NCI-H510A treated with DMSO at 0.1 percent for 48 hours (cell line): Measurements from ENCODE around the gene TTC7B.

Experiments
- DNase-seq: peaks from one replicate; lab custom pipeline; 2025; lab: John Stamatoyannopoulos, UW

The TTC7B gene

DNA sequence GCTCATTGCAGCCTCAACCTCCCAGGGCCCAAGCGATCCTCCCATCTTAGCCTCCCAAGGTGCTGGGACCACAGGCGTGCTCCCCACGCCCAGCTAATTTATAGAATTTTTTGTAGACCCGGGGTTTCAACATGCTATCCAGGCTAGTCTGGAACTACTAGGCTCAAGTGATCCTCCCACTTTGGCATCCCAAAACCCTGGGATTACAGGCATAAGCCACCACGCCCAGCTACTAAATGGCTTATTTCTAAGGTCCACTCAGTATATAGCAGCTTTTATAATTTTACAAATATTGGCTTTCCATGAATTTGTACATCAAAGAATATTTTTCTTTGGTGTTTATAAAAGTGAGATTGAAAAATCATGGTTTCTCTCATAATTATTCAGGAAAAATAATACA, 167.8 kb downstream of the TTC7B start:
- no peak for DNase-seq

- DNase-seq, result no peak
Measured at GRCh38 chr14:90647473-90648005, 168.7 kb downstream of the TTC7B start.

GRCh38 chr14:90645842-90646443, 170.3 kb downstream of the TTC7B start:
- DNase-seq, result no peak

DNA sequence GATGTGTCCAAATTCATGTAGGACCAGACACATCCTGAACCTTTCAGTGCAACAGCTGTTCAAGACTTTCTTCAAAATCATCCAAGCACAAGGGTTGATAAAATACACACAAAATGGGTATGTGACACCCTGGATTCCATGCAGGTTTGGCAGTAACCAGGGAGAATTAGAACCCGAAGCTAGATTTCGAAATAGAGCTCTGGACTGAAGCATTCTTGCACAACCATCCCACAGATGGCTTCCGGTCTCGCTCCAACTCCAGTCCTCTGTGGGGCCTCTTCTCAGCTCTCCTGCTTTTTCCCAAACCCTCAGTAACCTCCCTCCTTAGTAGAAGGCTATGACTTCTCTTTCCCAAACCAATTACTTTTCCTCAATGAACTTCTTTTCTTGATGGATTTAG, 171.3 kb downstream of the TTC7B start:
- no peak for DNase-seq

DNA sequence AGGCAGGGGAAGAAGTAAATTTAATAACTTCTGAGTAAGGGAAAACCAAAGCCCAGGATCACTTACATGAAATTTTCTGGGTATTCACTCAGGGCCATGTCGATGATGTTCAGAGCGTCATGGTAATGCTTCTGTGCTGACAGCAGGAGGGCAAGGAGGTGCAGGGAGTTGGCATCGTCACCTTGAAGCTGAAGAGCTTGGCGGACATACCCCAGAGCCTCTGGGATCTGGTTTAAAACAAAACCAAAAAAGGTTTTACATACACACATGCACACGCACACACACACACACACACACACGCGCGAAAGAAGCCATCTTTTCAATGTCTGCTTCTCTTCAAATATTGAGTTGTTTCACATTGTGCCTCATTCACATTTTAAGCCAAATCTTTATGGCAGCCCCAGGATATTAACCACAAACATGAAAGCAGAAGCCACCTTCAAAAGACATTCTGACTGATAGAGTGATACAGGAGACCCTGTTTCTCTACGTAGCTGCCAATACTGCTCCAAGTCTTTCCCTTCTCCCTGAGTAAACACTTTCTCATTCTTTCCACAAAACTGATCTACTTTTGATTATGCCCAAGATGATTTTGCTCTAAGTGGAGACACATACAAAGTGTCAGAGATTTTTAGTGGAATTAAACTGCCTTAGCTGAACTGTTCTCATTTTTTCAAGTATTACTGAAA, 172.1 kb downstream of the TTC7B start:
- DNase-seq, result no peak

GRCh38 chr14:90642244-90642717, 173.9 kb downstream of the TTC7B start:
- DNase-seq, result no peak

- no peak for DNase-seq
Measured at GRCh38 chr14:90641615-90642243, 174.5 kb downstream of the TTC7B start.

DNA sequence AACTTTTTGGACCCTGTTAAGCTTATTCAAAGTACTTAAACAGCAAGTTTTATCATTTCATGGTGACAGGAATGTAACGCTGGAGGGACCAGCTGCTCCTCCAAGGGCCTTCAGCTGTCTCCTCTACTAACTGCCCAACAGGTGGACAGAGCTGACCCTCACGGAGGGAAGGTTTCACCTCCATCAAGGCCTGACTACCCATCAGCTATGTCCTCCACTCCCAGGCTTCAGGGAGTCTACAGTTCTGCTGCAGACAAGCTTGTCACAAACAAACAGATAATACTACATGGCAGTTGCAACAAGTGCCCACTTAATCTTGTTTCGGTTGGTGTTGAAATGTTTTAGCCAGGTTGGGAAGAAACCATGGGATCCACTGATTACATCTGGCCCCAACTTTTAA, 175.1 kb downstream of the TTC7B start:
- DNase-seq, result no peak

DNA sequence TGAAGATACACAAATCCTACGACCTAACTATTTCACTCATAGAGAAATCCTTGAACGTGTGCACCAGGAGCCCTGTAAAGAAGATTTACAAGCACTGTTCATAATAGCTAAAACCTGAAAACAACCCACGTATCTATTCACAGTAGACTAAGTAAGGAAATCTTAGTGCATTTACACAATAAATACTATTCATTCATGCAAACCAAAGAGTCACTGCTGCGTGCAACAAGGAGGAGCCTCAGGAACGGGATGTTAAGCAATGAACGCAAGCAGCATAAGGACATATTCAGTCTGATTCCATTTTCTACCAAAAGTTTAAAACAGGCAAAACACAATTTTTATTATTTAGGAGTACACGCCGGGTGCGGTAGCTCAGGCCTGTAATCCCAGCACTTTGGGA, 176.6 kb downstream of the TTC7B start:
- DNase-seq, result no peak

- DNase-seq, result no peak
Measured at GRCh38 chr14:90632871-90633270, 183.4 kb downstream of the TTC7B start.

DNA sequence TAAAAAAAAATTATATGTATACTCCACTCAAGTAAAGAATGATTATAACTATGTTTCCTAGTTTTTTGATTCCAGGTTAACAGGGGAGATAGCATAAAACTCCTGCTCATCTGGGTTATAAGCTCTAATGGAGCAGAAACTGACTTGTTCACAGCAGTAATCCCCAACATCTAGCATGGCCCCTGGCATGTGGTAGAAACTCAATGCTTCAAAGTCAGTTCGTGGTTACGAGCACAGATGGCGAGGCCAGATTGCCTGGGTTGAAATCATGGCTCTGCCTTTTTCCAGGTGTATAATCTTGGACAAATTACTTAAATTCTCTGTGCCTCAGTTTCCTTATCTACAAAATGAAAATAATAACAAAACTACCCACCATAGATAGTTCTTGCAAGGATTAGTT, 183.8 kb downstream of the TTC7B start:
- no peak for DNase-seq

GRCh38 chr14:90630171-90630806, 185.9 kb downstream of the TTC7B start:
- no peak for DNase-seq

- DNase-seq, result peak; percentile 23
Measured at GRCh38 chr14:90629471-90629870, 186.8 kb downstream of the TTC7B start.

DNA sequence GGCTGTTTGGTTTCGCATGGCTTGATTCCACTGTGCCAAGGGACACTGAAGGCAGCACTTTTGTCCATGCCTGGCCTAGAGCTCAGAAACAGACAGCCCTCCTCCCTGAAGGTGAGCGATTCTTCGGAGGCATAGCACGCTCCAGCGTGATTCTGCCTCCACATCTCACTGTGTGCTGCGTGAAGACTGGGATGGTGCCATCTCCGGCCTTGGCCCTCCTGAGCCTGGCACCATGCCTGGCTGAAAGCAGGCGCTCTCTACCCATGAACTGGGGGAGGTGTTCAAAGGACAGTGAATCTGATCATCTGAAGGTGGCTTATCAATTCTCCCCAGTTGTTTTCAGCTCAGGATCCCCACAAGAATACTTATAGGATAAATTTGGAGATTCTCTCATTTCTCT, 187.4 kb downstream of the TTC7B start:
- no peak for DNase-seq

DNA sequence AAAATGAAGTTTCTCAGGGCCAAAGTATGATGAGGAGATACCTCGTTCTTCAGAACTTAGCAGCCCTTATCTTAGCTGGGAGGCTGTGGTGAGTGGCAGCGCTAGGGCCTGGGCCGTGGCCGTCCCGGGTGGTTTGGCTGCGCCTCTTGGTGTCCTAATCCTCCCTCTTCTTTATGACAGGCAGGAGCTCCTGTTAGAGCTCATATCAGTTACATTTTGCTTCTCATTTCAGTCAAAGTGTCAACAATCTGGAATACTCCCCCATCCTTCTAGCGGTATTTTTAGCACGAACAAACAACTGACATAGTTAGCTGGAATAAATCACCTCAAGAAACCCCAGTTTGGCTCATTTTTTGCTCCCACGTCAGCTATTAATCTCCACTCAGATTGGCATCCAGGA, 188.8 kb downstream of the TTC7B start:
- DNase-seq, result peak; percentile 37

DNA sequence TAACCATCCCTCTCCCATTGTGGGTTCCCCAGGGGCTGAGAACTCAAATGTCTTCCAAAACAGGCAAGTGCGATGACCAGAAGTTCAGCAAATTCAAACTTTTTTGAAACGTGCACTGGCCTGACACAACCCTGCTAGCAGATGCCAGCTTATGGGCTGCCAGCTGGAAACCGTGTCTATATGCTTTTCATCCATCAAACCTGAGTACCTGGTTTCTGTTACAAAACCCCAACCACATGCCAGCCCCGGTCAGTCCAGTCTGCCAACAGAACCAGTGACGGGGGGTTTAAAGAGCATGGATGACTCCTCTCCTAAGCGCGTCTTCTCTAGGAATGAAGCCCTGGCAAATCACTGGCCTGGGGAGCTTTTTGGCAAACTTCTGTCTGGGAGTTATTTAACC, 189.7 kb downstream of the TTC7B start:
- no peak for DNase-seq

DNA sequence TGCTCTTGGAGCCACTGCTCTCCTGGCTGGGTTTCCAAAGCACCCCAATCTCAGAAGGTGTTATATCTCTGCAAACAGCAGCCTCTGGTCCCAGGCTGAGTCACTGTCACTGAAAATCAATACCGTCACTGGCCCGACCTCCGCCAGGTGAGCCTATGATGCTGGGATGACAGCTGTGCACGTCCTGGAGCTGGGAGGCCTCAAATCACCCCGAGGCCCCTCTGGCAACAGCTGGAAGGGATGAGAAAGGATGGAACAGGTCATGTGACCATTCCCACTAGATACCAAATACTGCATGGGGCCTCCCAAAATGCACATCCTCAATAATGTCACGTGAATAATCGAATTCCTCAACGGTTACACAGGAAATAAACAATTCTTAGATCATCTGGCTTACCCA, 190.8 kb downstream of the TTC7B start:
- peak; percentile 41 for DNase-seq

DNA sequence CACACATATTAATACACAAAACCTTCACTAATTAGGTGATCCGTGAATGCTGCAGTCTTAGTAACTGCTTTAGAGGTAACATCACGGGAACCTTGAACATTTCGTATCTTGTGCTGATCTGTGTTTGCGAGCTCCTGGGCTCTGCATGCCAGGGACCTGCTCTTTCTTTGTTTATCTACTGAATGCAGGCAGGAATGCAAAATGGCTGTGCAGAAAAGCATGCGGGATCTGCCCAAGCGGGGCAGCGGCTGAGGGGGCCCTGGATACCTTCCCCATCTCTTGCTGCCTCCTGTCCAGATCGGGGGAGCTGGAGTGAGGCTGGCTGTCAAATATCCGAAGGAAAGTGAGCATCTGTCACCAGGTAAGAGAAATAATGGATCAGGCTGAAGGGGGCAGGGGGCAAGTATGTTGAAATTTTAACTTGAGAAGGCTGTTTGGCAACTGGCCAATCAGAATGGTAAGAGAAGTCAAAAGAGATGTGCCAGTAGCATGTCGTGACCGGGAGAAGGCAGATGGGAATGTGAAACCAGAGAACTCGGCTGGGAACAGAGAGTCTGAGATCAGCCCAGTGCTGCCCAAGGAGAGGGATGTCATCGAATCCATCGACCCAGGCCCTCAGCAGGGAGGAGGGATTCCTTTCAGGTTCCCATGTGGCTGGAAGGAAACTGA, 191.4 kb downstream of the TTC7B start:
- peak; percentile 50 for DNase-seq

GRCh38 chr14:90624227-90624626, 192.0 kb downstream of the TTC7B start:
- no peak for DNase-seq

DNA sequence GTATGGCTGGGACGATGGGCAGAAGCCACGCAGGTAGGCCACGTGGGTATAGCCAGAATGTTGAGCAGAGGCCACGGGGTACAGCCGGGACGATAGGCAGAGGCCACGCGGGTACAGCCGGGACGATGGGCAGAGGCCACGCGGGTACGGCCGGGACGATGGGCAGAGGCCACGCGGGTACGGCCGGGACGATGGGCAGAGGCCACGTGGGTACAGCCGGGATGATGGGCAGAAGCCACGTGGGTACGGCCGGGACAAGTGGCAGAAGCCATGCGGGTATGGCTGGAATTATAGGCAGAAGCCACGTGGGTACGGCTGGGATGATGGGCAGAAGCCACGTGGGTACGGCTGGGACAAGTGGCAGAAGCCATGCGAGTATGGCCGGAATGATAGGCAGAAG, 195.0 kb downstream of the TTC7B start:
- DNase-seq, result no peak

DNA sequence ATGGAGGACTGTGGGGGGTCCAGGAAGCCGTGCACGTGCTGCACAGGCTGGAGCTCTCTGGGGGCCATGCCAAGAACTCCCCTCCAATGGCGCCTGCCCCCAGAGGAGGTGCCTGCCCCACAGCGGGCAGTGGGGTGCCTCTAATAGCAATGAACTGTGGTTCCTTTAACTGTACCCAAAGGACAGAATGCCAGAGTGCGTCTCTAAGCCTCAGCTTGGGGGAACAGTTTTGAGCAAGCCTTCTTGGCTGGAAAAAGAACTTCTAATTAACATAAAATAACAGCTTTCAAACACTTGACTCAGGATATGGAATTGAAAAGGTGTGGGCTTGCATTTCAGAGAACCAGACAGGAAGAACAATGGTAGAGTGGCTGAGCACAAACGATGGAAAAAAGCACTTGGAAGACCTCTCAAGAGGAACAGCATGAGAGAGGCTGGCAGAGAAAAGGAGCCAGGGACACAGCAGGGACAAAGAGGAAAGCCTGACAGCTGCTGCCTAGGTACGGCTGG, 195.6 kb downstream of the TTC7B start:
- peak; percentile 59 for DNase-seq

DNA sequence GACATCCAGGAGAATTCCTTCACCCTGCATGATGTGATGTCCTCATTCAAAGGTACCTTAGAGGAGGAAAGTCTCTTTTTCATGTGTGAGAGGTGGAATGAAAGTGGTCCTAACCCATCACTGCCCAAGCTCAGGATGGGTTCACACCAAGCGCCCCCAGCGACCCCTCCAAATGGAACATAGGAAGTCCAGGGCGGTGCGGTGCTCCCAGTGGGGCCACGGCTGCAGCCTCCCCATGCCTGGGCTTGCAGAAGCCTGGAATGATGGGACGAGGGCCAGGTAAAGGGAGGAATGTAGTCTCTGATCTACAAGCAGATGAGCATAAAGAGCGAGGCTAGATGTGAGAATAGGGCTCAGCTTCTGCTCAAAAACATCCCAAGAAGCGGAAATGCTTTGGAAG, 196.3 kb downstream of the TTC7B start:
- no peak for DNase-seq
